Left lung (tissue), 10 donors: ENCODE results near the gene ING5. TPM values are rescaled to one million over a fixed set of nuclear protein-coding genes. Genes with fewer than 3 reads are reported as not detected.

Experiments used
- ATAC-seq: fragments of 200-7000 bp; cut with Tn5 transposase; one replicate; pipeline ENCODE4 v1.9.1; 2020; ENCODE audit warnings: moderate library complexity
- DNase-seq, 4 donors: peaks; one replicate each; pipeline ENCODE4 v3.0.0-alpha.2; 2013 to 2020
- H3K27ac ChIP-seq, 2 donors: fragments of 200-600 bp; sonication (generic) in 1 of 2; one replicate each; pipeline versions ENCODE4 v1.5.0 to v1.8.0; 2020 to 2021
- H3K27me3 ChIP-seq, 2 donors: fragments of 200-600 bp; sonication (generic) in 1 of 2; one replicate each; pipeline versions ENCODE4 v1.5.0 to v1.8.0; 2020 to 2021
- H3K36me3 ChIP-seq, 2 donors: fragments of 200-600 bp; sonication (generic) in 1 of 2; one replicate each; pipeline versions ENCODE4 v1.5.0 to v1.8.0; 2020 to 2021
- H3K4me1 ChIP-seq, 2 donors: fragments of 200-600 bp; one replicate each; pipeline ENCODE4 v1.8.0; 2021
- H3K4me3 ChIP-seq, 2 donors: fragments of 200-600 bp; sonication (generic) in 1 of 2; one replicate each; pipeline versions ENCODE4 v1.5.0 to v1.8.0; 2020 to 2021; ENCODE audit warnings: mild to moderate bottlenecking in 1 of 2
- H3K9me3 ChIP-seq, 2 donors: fragments of 200-600 bp; sonication (generic) in 1 of 2; one replicate each; pipeline versions ENCODE4 v1.5.0 to v1.8.0; 2020 to 2021
- CTCF ChIP-seq, 2 donors: fragments of 200-600 bp; sonication (generic) in 1 of 2; IDR thresholded peaks; one replicate each; pipeline versions ENCODE4 v1.5.0 to v1.8.0; 2021; ENCODE audit warnings: antibody characterized with exemption in 2 of 2
- intact Hi-C, 2 donors: fragments of 100-400 bp; cut with DNase I; formaldehyde crosslinking; loops; one replicate each; pipeline versions ENCODE4 v1.11.2 to v1.14.2; 2022
- polyA plus RNA-seq, 6 donors: library from polyadenylated mRNA; unstranded; fragments of 120-200 nt; gene quantifications; one replicate each; pipeline ENCODE4 v1.2.1, GENCODE V29; 2013; ENCODE audit not compliant: insufficient read length in 6 of 6
- total RNA-seq, 2 donors: library from RNA; stranded (reverse); fragmentation: NEBNext Ultra II Directional; extraction: Animal tissue kit (Norgen Biotek cat#: 25700); gene quantifications; one replicate each; pipeline ENCODE4 v1.2.1, GENCODE V29; 2021
- donor health status: DM: no; HTN: yes; CAD: no.
- donor health status: DM: no; HTN: no; CAD: no.

Gene ING5
- total and polyA plus RNA-seq, 8 donors: 27.6 to 49.1 (median 43.9) TPM

- no peak for TF ChIP-seq CTCF (IDR thresholded peaks at IDR 0.05)
- ATAC-seq: no peak
- H3K36me3 ChIP-seq: peaks cover 0 to 85% of the 10 kb centered on the region in 2 donors
- DNase-seq: peak in 1 of 4 donors; percentile 52
- intact Hi-C loops: no loop called here
- no peaks in the 10 kb centered on the region for H3K9me3 ChIP-seq
- H3K4me3 ChIP-seq: no peak overlapping the region
- no peak overlapping the region for H3K27ac ChIP-seq
- no peaks in the 10 kb centered on the region for H3K27me3 ChIP-seq
- no peaks in the 10 kb centered on the region for H3K4me1 ChIP-seq
These were observed 48.4 kb downstream of the ING5 start for GRCh38 chr2:241750076-241750840.

GRCh38 chr2:241751152-241751551, 49.3 kb downstream of the ING5 start:
- intact Hi-C loops: no loop called here
- Histone ChIP-seq H3K27ac (no peak overlapping the region), H3K9me3 (no peaks in the 10 kb centered on the region)

DNA sequence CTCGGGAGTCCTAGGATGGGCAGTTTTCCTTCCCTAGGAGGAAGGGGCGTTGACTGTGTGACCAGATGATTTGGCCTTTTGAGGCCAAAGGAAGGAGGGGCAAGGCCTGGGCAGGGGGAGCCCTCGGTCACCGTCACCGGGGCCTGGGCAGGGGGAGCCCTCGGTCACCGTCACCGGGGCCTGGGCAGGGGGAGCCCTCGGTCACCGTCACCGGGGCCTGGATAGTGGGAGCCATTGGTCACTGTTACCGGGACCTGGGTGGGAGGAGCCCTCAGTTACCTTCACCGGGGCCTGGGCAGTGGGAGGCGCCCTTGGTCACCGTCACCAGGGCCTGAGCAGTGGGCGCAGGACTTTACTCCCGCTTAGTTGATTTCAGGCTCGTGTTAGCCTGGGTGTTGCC, 49.9 kb downstream of the ING5 start:
- H3K4me1 ChIP-seq: no peaks in the 10 kb centered on the region
- DNase-seq (peak in 1 of 4 donors; percentile 65), ATAC-seq (no peak)
- H3K27me3 ChIP-seq: no peaks in the 10 kb centered on the region
- no peaks in the 10 kb centered on the region for H3K9me3 ChIP-seq
- no peak overlapping the region for H3K27ac ChIP-seq
- no peak overlapping the region for H3K4me3 ChIP-seq
- H3K36me3 ChIP-seq: peaks cover 0 to 83% of the 10 kb centered on the region in 2 donors
- intact Hi-C loops: no loop called here
- no peak for TF ChIP-seq CTCF (IDR thresholded peaks at IDR 0.05)

More at GRCh38 chr2:241751152-241751551, 49.3 kb downstream of the ING5 start:
- DNase-seq (peak in 1 of 4 donors; percentile 64), ATAC-seq (no peak)
- no peak overlapping the region for H3K4me3 ChIP-seq
- H3K36me3 ChIP-seq: peaks cover 0 to 85% of the 10 kb centered on the region in 2 donors
- H3K4me1 ChIP-seq: no peaks in the 10 kb centered on the region
- no peak for TF ChIP-seq CTCF (IDR thresholded peaks at IDR 0.05)
- no peaks in the 10 kb centered on the region for H3K27me3 ChIP-seq

DNA sequence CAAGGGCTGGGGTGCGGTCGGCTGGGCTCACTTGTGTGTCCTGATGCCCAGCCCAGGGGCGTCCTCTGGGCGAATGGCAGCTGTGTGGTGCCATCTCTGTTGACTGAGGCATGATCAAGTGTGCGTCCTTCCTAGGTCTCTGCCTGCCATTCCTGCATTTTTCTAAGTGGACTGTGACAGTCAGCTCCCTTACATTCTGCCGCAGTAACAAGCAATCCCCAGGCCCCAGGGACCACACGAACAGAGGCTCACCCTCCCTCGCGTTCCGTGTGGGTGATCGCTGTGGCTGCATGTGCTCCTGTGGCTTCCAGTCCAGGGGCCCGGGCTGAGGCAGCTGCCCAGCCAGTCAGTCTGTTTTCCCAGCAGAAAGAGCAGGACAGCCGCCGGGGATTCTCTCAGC, 50.4 kb downstream of the ING5 start:
- peak in 1 of 4 donors; percentile 52 for DNase-seq
- no peak for ATAC-seq
- no peak for TF ChIP-seq CTCF (IDR thresholded peaks at IDR 0.05)
- Histone ChIP-seq H3K27ac (no peak overlapping the region), H3K27me3 (no peaks in the 10 kb centered on the region), H3K9me3 (no peaks in the 10 kb centered on the region), H3K36me3 (peaks cover 0 to 85% of the 10 kb centered on the region in 2 donors), H3K4me1 (no peaks in the 10 kb centered on the region), H3K4me3 (no peak overlapping the region)
- intact Hi-C loops: no loop called here

- intact Hi-C loops: no loop called here
- no peaks in the 10 kb centered on the region for H3K27me3 ChIP-seq
- peak in 1 of 4 donors; percentile 63 for DNase-seq
- no peak for TF ChIP-seq CTCF (IDR thresholded peaks at IDR 0.05)
- H3K9me3 ChIP-seq: no peaks in the 10 kb centered on the region
- no peak overlapping the region for H3K4me3 ChIP-seq
- H3K4me1 ChIP-seq: no peaks in the 10 kb centered on the region
- H3K27ac ChIP-seq: no peak overlapping the region
- H3K36me3 ChIP-seq: peaks cover 0 to 87% of the 10 kb centered on the region in 2 donors
- ATAC-seq: no peak
These were observed 50.9 kb downstream of the ING5 start for GRCh38 chr2:241752689-241753276.
